Measurements from ENCODE around the gene GNL1.
A peak's percentile ranks its signal among the peaks of the same experiment; 100 is the strongest.
"Not testable (repeated sequence)": the region's sequence is repeated elsewhere in the genome, so short reads cannot be mapped to it uniquely, and the experiment has no call there.

Gene GNL1

GRCh38 chr6:30565772-30566171, 9.5 kb upstream of the GNL1 start:
- DNase-seq = no peak

GRCh38 chr6:30564114-30564513, 7.8 kb upstream of the GNL1 start:
- DNase-seq = no peak

- no peak for DNase-seq
Observed at GRCh38 chr6:30562470-30563425, 6.5 kb upstream of the GNL1 start.

- no peak for DNase-seq
Observed at GRCh38 chr6:30560930-30561329, 4.6 kb upstream of the GNL1 start.

- no peak for DNase-seq
Observed at GRCh38 chr6:30557683-30557981, 1.3 kb upstream of the GNL1 start.

- peak; percentile 86 to 88 for DNase-seq
Observed at GRCh38 chr6:30556906-30557682, 805 bp upstream of the GNL1 start, which contains the start of gene PRR3. Gene PRR3, plus strand, starts transcription at chr6:30557295. Its CDS starts 50 bp downstream, at chr6:30557345.

- DNase-seq = no peak
Observed at GRCh38 chr6:30555816-30556065, 548 bp downstream of the GNL1 start.

- no peak for DNase-seq
Observed at GRCh38 chr6:30554962-30555815, 1.1 kb downstream of the GNL1 start.

- no peak for DNase-seq
Observed at GRCh38 chr6:30554404-30554803, 1.9 kb downstream of the GNL1 start.

GRCh38 chr6:30548375-30548774, 7.9 kb downstream of the GNL1 start:
- no peak for DNase-seq

GRCh38 chr6:30547454-30547853, 8.8 kb downstream of the GNL1 start:
- no peak for DNase-seq

GRCh38 chr6:30544666-30545272, 11.5 kb downstream of the GNL1 start:
- DNase-seq = peak in 1 of 2 experiments; percentile 48

GRCh38 chr6:30543821-30544220, 12.5 kb downstream of the GNL1 start:
- DNase-seq = no peak

- no peak for DNase-seq
Observed at GRCh38 chr6:30542915-30543314, 13.4 kb downstream of the GNL1 start.

- no peak for DNase-seq
Observed at GRCh38 chr6:30542404-30542725, 13.9 kb downstream of the GNL1 start.

- DNase-seq = peak in 1 of 2 experiments; percentile 75
Observed at GRCh38 chr6:30541515-30542403, 14.5 kb downstream of the GNL1 start.

- DNase-seq = no peak
Observed at GRCh38 chr6:30537931-30538330, 18.4 kb downstream of the GNL1 start.

- DNase-seq = no peak
Observed at GRCh38 chr6:30533460-30534294, 22.6 kb downstream of the GNL1 start.

- no peak for DNase-seq
Observed at GRCh38 chr6:30530014-30530413, 26.3 kb downstream of the GNL1 start.

- not testable (repeated sequence) for DNase-seq
Observed at GRCh38 chr6:30529349-30529875, 26.9 kb downstream of the GNL1 start.

- DNase-seq = not testable (repeated sequence)
Observed at GRCh38 chr6:30526444-30526843, 29.8 kb downstream of the GNL1 start.

All from NCI-H524 (cell line).